ENCODE data around the gene GSDMA. TPM values are rescaled to one million over a fixed set of nuclear protein-coding genes. Genes with fewer than 3 reads are reported as not detected.
A peak's percentile ranks its signal among the peaks of the same experiment; 100 is the strongest.

Gene GSDMA
- polyA plus RNA-seq, 1 experiment = not detected

GRCh38 chr17:39951924-39952679 lies 10.7 kb upstream of the GSDMA start:
- CTCF ChIA-PET = no interaction called here
- Histone ChIP-seq H3K27ac (ENCODE audit: low read depth, low read length) (no peak overlapping the region), H3K4me3 (ENCODE audit: low read depth, low read length) (peak overlapping the region; percentile 56), H3K27me3 (ENCODE audit: control insufficient read depth, insufficient read depth, low read length) (peaks cover 7% of the 10 kb centered on the region), H3K9me3 (ENCODE audit: control insufficient read depth, insufficient read depth, low read length) (no peaks in the 10 kb centered on the region)
- DNase-seq (ENCODE audit: low read depth, low spot score) = no peak
- POLR2A ChIA-PET = interaction anchor here (0.7 kb wide), 1 partner anchor 28 kb away, joined by 6 read pairs; the partner anchor contains the start of gene PSMD3
- TF ChIP-seq CTCF (IDR thresholded peaks at IDR 0.05; ENCODE audit: low read depth, low read length) = no peak

- Histone ChIP-seq H3K4me3 (ENCODE audit: low read depth, low read length) (peak overlapping the region; percentile 57), H3K9me3 (ENCODE audit: control insufficient read depth, insufficient read depth, low read length) (no peaks in the 10 kb centered on the region), H3K27me3 (ENCODE audit: control insufficient read depth, insufficient read depth, low read length) (peaks cover 10% of the 10 kb centered on the region), H3K27ac (ENCODE audit: low read depth, low read length) (peak overlapping the region; percentile 2)
- POLR2A ChIA-PET = interaction anchor here (0.7 to 2.9 kb wide), 2 partner anchors 27 to 28 kb away, joined by 6 to 13 read pairs; partner anchors contain the start of gene PSMD3
- no peak for TF ChIP-seq CTCF (IDR thresholded peaks at IDR 0.05; ENCODE audit: low read depth, low read length)
- CTCF ChIA-PET = interaction anchor here (0.9 kb wide), 1 partner anchor 28 kb away, joined by 9 read pairs; the partner anchor contains the start of gene PSMD3
- DNase-seq (ENCODE audit: low read depth, low spot score) = peak; percentile 82
These were observed 9.9 kb upstream of the GSDMA start for GRCh38 chr17:39952680-39953470.

GRCh38 chr17:39953471-39953888 lies 9.3 kb upstream of the GSDMA start:
- no peak for TF ChIP-seq CTCF (IDR thresholded peaks at IDR 0.05; ENCODE audit: low read depth, low read length)
- ChIA-PET CTCF (interaction anchor here (0.9 kb wide), 1 partner anchor 27 kb away, joined by 9 read pairs; the partner anchor contains the start of gene PSMD3), POLR2A (interaction anchor here (0.7 to 2.9 kb wide), 2 partner anchors 27 to 43 kb away, joined by 3 to 13 read pairs; partner anchors contain the start of gene PSMD3)
- no peak for DNase-seq (ENCODE audit: low read depth, low spot score)
- Histone ChIP-seq H3K9me3 (ENCODE audit: control insufficient read depth, insufficient read depth, low read length) (no peaks in the 10 kb centered on the region), H3K27ac (ENCODE audit: low read depth, low read length) (peak overlapping the region; percentile 2), H3K27me3 (ENCODE audit: control insufficient read depth, insufficient read depth, low read length) (peaks cover 10% of the 10 kb centered on the region), H3K4me3 (ENCODE audit: low read depth, low read length) (peak overlapping the region; percentile 57)

GRCh38 chr17:39954876-39955275 lies 7.9 kb upstream of the GSDMA start:
- no peak overlapping the region for H3K4me3 ChIP-seq (ENCODE audit: low read depth, low read length)
- H3K9me3 ChIP-seq (ENCODE audit: control insufficient read depth, insufficient read depth, low read length) = no peaks in the 10 kb centered on the region
- peaks cover 10% of the 10 kb centered on the region for H3K27me3 ChIP-seq (ENCODE audit: control insufficient read depth, insufficient read depth, low read length)
- no peak for DNase-seq (ENCODE audit: low read depth, low spot score)
- no peak overlapping the region for H3K27ac ChIP-seq (ENCODE audit: low read depth, low read length)
- CTCF ChIA-PET = interaction anchor here (1.6 kb wide), 1 partner anchor 25 kb away, joined by 10 read pairs; the partner anchor contains the start of gene PSMD3
- TF ChIP-seq CTCF (IDR thresholded peaks at IDR 0.05; ENCODE audit: low read depth, low read length) = peak; percentile 15
- POLR2A ChIA-PET = interaction anchor here (2.9 kb wide), 1 partner anchor 26 kb away, joined by 13 read pairs; the partner anchor contains the start of gene PSMD3
